Stimulated activated CD4-positive, alpha-beta T cell treated with anti-CD3 and anti-CD28 coated beads, Interleukin-15, amount 100 ng/mL, for 24 hours (primary cell): ENCODE measurements around the gene EMILIN1.

Experiments
- DNase-seq: peaks from one replicate; pipeline ENCODE4 v3.0.0-alpha.2; 2020

Gene EMILIN1

GRCh38 chr2:27078267-27079194, at the start of gene EMILIN1:
Gene EMILIN1 (plus strand): TSS chr2:27078615. CDS start chr2:27079066, 451 bp downstream.
- DNase-seq = no peak

GRCh38 chr2:27029051-27029450, 49.4 kb upstream of the EMILIN1 start:
- no peak for DNase-seq

GRCh38 chr2:27032495-27033252, 45.7 kb upstream of the EMILIN1 start, which contains the start of gene TMEM214:
Gene TMEM214 (plus strand): TSS chr2:27032965. CDS start chr2:27033016, 51 bp downstream.
- peak; percentile 91 for DNase-seq

- DNase-seq = no peak
Measured at GRCh38 chr2:27033253-27033852, 45.1 kb upstream of the EMILIN1 start.

- DNase-seq = no peak
Measured at GRCh38 chr2:27038012-27038411, 40.4 kb upstream of the EMILIN1 start.

- no peak for DNase-seq
Measured at GRCh38 chr2:27038631-27039339, 39.6 kb upstream of the EMILIN1 start.

GRCh38 chr2:27039426-27039825, 39.0 kb upstream of the EMILIN1 start:
- no peak for DNase-seq

GRCh38 chr2:27039871-27040270, 38.5 kb upstream of the EMILIN1 start:
- DNase-seq = no peak

GRCh38 chr2:27040282-27040681, 38.1 kb upstream of the EMILIN1 start:
- no peak for DNase-seq

- DNase-seq = no peak
Measured at GRCh38 chr2:27041752-27042151, 36.7 kb upstream of the EMILIN1 start.

GRCh38 chr2:27042159-27042661, 36.2 kb upstream of the EMILIN1 start:
- no peak for DNase-seq

GRCh38 chr2:27042985-27043634, 35.3 kb upstream of the EMILIN1 start:
- DNase-seq = no peak

- peak; percentile 85 for DNase-seq
Measured at GRCh38 chr2:27049422-27050280, 28.8 kb upstream of the EMILIN1 start.

GRCh38 chr2:27050281-27050995, 28.0 kb upstream of the EMILIN1 start:
- DNase-seq = peak; percentile 89

- peak; percentile 97 for DNase-seq
Measured at GRCh38 chr2:27050996-27051901, 27.2 kb upstream of the EMILIN1 start, which contains the start of gene AGBL5. Gene AGBL5 (plus strand): TSS chr2:27051668. CDS start chr2:27052959, 1,291 bp downstream.

GRCh38 chr2:27051902-27052645, 26.3 kb upstream of the EMILIN1 start:
- no peak for DNase-seq

GRCh38 chr2:27053321-27053720, 25.1 kb upstream of the EMILIN1 start:
- DNase-seq = no peak

GRCh38 chr2:27053776-27054175, 24.6 kb upstream of the EMILIN1 start:
- DNase-seq = no peak
